GM19397 (cell line): ENCODE data around the gene SNX11.
"Not testable (repeated sequence)": the region's sequence is repeated elsewhere in the genome, so short reads cannot be mapped to it uniquely, and the experiment has no call there.

Experiments used
- ATAC-seq: cut with Tn5 transposase; IDR thresholded peaks from one replicate; pipeline ENCODE4 v1.9.1; 2021; ENCODE audit warnings: mild to moderate bottlenecking, moderate library complexity; ENCODE audit not compliant: unreplicated experiment

Gene SNX11

GRCh38 chr17:48107137-48108055 lies at the start of gene SNX11:
Gene SNX11 (plus strand): TSS chr17:48107766. CDS start chr17:48112044, 4,278 bp downstream.
- peak; percentile 76 for ATAC-seq

- ATAC-seq: no peak
Measured at GRCh38 chr17:48058393-48059124, 49.0 kb upstream of the SNX11 start.

GRCh38 chr17:48059125-48059668 lies 48.4 kb upstream of the SNX11 start:
- no peak for ATAC-seq

- no peak for ATAC-seq
Measured at GRCh38 chr17:48060249-48060648, 47.3 kb upstream of the SNX11 start.

GRCh38 chr17:48062273-48062672 lies 45.3 kb upstream of the SNX11 start:
- ATAC-seq: no peak

- no peak for ATAC-seq
Measured at GRCh38 chr17:48064638-48065037, 42.9 kb upstream of the SNX11 start.

- ATAC-seq: no peak
Measured at GRCh38 chr17:48066192-48066591, 41.4 kb upstream of the SNX11 start.

- ATAC-seq: no peak
Measured at GRCh38 chr17:48066656-48067055, 40.9 kb upstream of the SNX11 start.

- ATAC-seq: no peak
Measured at GRCh38 chr17:48067245-48067644, 40.3 kb upstream of the SNX11 start.

GRCh38 chr17:48067808-48068207 lies 39.8 kb upstream of the SNX11 start:
- ATAC-seq: not testable (repeated sequence)

- ATAC-seq: no peak
Measured at GRCh38 chr17:48068491-48068961, 39.0 kb upstream of the SNX11 start.

- ATAC-seq: no peak
Measured at GRCh38 chr17:48070195-48070594, 37.4 kb upstream of the SNX11 start.

GRCh38 chr17:48071654-48072053 lies 35.9 kb upstream of the SNX11 start:
- no peak for ATAC-seq

GRCh38 chr17:48072811-48073210 lies 34.8 kb upstream of the SNX11 start:
- not testable (repeated sequence) for ATAC-seq

GRCh38 chr17:48073566-48074094 lies 33.9 kb upstream of the SNX11 start:
- not testable (repeated sequence) for ATAC-seq

GRCh38 chr17:48074322-48075081 lies 33.1 kb upstream of the SNX11 start:
- no peak for ATAC-seq

- not testable (repeated sequence) for ATAC-seq
Measured at GRCh38 chr17:48077152-48077551, 30.4 kb upstream of the SNX11 start.

- no peak for ATAC-seq
Measured at GRCh38 chr17:48081858-48082257, 25.7 kb upstream of the SNX11 start.

- ATAC-seq: no peak
Measured at GRCh38 chr17:48084932-48085331, 22.6 kb upstream of the SNX11 start.

GRCh38 chr17:48093341-48094045 lies 14.1 kb upstream of the SNX11 start:
- ATAC-seq: no peak
